OCI-M1 (cell line): Measurements from ENCODE around the gene POLE.
A peak's percentile ranks its signal among the peaks of the same experiment; 100 is the strongest.
"Not testable (repeated sequence)": the region's sequence is repeated elsewhere in the genome, so short reads cannot be mapped to it uniquely, and the experiment has no call there.

Experiments
- DNase-seq: peaks from one replicate; lab custom pipeline; 2025; lab: John Stamatoyannopoulos, UW

Gene POLE

DNA sequence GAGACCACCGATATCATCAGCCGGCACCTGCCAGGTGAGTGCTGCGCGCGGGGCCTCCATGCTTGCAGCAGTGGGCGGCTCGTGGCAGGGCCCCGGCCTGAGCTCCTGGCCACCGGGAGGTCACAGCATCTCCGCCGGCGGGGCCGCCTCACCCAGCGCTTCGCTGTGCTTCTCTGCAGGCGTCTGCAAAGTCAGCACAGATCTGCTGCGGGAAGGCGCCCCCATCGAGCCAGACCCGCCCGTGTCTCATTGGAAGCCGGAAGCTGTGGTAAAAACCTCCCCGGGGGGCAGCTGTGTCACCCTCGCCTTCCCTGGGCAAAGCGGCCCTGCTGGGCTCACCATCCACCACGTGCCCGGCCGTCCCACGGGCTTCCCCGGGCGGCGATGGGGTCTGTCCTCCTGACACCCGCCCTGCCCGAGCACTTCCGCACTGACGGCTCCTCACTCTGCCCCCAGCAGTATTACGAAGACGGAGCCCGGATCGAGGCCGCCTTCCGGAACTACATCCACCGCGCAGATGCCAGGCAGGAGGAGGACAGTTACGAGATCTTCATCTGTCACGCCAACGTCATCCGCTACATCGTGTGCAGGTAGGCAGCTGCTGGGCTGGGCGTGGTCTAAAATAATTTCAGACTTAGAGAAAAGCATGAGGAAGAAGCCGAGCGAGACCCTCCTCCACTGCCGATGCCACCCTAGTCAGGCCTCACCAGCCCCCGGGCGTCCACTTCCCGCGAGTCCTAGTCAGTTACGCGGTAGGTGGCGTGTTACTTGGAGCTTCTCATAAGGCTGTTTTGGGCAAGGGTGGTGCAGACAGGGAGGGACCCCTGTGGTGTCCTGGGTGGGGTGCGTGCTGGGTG, 30.6 kb upstream of the POLE start:
- DNase-seq, result no peak

DNA sequence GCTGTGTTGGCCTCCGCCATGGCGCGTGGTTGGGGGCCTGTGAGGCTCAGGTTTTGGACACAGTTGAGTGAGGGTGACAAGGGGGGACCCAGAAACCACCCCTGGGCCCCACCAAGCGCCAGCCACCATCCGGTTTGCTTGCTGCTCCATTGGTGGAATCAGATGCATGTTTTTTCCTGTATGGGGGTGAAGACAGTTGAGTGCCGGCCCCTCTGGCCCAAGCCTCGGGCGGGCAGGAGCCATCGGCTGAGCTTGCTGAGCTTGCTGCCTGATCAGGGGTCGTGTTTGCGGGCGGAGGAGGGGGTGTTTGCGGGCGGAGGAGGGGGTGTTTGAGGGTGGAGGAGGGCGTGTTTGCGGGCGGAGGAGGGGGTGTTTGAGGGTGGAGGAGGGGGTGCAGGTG, 29.9 kb upstream of the POLE start:
- no peak for DNase-seq

DNA sequence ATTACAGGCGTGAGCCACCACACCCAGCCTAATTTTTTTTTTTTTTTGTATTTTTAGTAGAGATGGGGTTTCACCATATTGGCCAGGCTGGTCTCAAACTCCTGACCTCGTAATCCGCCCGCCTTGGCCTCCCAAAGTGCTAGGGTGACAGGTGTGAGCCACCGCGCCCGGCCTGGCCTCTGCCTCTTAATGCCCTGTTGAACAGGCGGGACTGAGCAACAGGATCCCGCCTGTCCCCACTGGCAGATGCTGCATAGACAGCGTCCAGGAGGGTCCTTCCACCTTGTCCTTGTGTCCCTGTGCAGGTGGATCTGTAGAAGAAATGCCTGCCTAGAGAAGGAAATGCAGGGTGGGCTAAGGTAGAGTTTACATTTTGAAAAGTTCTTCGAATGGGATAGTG, 29.2 kb upstream of the POLE start:
- DNase-seq, result no peak

DNA sequence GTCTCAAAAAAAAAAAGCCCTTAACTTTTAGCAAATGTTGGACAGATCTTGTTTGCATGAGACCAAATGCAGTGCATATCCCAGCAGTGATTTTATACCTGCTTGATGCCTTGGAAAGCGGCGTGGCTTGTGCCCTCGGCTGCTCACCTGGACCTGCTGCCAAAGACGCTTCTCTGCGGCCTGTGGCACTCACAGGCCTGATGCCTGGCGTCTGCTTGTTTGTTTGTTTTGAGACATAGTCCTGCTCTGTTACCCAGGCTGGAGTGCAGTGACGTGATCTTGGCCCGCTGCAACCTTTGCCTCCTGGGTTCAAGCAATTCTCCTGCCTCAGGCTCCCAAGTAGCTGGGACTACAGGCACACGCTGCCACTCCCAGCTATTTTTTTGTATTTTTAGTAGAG, 28.7 kb upstream of the POLE start:
- no peak for DNase-seq

DNA sequence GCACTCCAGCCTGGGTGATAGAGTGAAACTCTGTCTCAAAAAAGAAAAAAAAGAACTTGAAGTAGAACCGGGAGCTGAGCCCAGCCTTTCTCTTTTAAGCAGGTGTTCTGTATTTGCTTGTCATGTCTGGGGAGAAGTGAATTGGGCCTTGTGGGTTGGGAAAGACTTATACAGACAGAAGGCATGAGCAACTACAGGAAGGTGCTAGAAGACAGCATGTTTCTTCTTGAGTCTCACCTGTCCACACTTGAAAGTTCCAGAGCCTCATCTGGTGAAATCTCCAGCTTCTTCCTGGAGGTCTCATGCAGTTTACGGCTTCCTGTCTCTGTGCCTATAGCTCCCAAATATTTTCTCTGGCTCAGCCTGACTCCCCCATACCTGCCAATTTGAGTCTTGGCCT, 26.0 kb upstream of the POLE start:
- DNase-seq, result no peak

GRCh38 chr12:132711080-132711843, 24.1 kb upstream of the POLE start:
- DNase-seq, result peak; percentile 36

DNA sequence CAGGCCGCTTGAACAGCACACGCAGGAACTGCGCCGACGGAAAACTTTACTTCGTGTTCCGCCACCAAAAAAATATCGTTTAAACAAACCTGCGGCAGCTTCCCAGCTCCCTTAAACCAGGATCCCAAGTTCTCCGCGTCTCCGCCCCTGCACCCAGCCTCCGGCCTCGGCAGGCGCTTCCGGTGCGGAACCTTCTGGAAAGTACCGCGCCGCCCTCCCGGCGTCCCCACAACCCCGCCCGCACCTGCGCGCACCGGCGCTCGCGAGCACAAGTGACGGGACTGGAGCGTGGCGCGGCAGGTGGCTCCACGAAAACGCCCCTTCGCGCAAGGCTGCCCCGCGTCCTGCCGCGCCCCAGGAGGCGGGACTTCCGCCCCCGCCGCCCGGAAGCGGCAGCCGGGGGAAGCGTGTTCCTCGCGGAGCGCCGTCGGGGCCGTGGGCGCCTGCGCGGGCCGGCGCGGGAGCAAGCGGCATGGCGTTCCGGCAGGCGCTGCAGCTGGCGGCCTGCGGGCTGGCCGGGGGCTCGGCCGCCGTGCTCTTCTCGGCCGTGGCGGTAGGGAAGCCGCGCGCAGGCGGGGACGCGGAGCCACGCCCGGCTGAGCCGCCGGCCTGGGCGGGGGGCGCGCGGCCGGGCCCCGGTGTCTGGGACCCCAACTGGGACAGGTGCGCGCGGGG, 23.4 kb upstream of the POLE start, which contains the start of gene PGAM5:
TSS of gene PGAM5 (plus strand) at position 438 of the 675 bp plus-strand sequence. CDS start at position 473, 35 bp downstream.
- DNase-seq, result peak; percentile 88

DNA sequence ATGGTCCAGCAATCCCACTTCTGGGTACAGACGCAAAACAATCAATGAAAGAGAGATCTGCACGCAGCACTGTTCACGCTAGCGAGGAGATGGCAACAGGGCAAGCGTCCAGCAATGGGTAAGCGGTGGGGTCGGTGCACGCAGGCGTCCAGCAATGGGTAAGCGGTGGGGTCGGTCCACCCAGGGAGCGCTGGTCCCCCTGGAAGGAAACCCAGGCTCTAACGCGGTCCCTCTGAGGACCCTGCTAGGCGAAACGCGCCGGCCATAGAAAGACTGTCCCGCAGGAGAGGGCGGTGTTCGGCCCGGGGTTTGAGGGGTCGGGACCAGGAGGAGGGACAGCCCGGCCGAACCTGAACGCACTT, 22.9 kb upstream of the POLE start:
- DNase-seq, result no peak

DNA sequence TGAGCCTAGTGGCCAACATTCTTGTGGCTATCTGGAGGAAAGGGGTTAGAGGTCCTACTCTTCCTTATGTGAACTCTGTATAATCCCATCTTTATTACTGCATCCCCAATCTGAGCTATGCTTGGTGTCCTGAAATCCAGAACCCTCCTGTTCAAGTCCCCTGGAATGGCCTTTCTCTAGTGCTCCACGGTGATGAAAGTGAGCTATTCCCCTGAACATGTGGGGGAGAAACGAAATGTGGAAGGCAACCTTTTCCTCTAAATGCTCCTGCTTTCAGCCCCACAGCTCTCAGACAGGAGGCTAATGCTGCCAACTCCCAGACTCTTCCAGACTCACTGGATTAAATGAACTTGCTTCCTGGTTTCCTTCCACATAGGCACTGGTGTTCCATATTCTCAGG, 21.0 kb upstream of the POLE start:
- no peak for DNase-seq

DNA sequence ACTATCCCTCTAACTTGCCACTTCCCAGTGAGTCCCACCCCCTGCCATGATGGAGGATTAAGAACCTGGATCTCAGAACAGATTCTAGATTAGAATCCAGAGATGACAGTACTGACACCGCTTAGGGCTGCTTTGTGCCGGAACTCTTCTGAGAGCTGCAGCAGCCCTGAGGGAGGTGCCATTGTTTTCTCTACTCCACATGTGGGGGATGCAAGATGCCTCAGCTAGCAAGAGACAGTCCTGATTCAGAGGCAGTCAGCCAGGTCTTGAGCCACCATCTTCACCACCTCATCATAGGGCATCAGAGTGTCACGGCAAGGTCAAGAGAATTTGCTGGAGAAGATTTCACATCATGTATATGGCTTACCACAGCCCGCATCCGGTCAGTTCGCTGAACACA, 20.1 kb upstream of the POLE start:
- no peak for DNase-seq

- DNase-seq, result no peak
These were observed 16.5 kb upstream of the POLE start for GRCh38 chr12:132703641-132704040.

- DNase-seq, result no peak
These were observed 15.5 kb upstream of the POLE start for GRCh38 chr12:132702640-132703039.

DNA sequence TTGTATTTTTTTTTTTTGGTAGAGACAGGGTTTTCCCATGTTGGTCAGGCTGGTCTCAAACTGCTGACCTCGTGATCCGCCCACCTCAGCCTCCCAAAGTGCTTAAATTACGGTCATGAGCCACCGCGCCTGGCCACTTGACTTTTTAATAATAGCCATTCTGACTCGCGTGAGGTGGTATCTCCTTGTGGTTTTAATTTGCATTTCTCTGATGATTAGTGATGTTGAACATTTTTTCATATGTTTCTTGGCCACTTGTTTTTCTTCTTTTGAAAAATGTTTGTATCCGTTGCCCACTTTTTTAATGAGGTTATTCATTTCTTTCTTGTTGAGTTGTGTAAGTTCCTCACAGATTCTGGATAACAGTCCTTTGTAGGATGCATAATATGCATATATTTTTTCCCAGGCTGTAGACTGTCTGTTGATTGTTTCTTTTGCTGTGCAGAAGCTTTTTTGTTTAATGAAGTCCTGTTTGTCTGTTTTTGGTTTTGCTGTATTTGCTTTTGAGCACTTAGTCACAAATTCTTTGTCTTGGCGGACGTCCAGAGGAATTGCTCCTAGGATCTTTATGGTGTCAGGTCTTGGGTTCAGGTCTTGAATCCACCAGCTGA, 13.2 kb upstream of the POLE start:
- DNase-seq, result no peak

DNA sequence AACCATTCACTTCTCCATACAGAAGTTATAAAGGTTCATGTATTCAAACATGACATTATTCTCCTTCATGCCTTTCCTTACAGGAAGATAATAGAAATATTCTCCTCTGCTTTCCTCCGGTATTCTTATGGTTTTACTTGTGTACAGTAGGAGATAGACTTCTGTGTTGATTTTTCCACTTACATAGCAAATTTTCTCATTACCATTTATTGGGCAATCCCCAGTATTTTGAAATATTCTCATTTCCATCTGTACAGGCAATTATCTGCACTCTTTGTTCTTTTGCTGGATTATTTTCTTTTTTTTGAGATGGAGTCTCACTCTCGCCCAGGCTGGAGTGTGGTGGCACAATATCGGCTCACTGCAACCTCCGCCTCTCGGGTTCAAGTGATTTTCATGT, 11.2 kb upstream of the POLE start:
- DNase-seq, result no peak

- DNase-seq, result no peak
These were observed 8.3 kb upstream of the POLE start for GRCh38 chr12:132695431-132695830.

GRCh38 chr12:132694888-132695287, 7.7 kb upstream of the POLE start:
- DNase-seq, result not testable (repeated sequence)

DNA sequence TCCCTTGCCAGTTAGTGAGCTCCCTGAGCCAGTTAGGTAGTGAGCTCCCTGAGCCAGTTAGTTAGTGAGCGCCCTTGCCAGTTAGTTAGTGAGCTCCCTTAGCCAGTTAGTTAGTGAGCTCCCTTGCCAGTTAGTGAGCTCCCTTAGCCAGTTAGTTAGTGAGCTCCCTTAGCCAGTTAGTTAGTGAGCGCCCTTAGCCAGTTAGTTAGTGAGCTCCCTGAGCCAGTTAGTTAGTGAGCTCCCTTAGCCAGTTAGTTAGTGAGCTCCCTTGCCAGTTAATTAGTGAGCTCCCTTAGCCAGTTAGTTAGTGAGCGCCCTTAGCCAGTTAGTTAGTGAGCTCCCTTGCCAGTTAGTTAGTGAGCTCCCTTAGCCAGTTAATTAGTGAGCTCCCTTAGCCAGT, 4.9 kb upstream of the POLE start:
- DNase-seq, result not testable (repeated sequence)

GRCh38 chr12:132690112-132690511, 3.0 kb upstream of the POLE start:
- no peak for DNase-seq

DNA sequence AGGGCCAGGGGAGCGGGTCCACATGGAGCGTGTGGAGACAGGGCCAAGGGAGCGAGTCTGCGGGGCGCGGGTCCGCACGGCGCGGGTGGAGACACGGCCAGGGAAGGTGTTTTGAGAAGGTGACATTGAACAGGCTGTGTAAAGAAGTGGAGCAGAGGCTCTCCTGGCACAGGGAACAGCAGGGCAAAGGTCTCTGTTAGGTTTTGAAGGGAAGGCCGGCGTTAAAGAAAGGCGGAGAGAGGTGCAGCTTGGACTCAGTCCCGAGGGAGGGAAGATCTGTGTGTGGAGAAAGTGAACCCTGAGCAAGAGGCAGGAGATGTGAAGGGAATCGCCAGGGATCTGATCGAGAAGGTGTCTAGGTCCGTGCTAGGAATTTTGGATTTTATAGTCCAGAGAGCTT, 2.1 kb upstream of the POLE start:
- DNase-seq, result no peak

- no peak for DNase-seq
These were observed 324 bp downstream of the POLE start for GRCh38 chr12:132686825-132687210.

GRCh38 chr12:132685400-132685799, 1.7 kb downstream of the POLE start:
- DNase-seq, result no peak

GRCh38 chr12:132677492-132677891, 9.7 kb downstream of the POLE start:
- DNase-seq, result no peak
